GM23248 (cell line): ENCODE results near the gene UTS2.

Source experiments
- EZH2 ChIP-seq: fragments of 200-600 bp; sonication (generic); IDR thresholded peaks from 2 replicates; pipeline ENCODE4 v1.6.1; 2018; ENCODE audit warnings: antibody characterized with exemption, mild to moderate bottlenecking; ENCODE audit not compliant: insufficient read depth, poor library complexity, severe bottlenecking
- EZH2phosphoT487 ChIP-seq: fragments of 200-600 bp; sonication (generic); IDR thresholded peaks from 2 replicates; pipeline ENCODE4 v1.6.1; 2018; ENCODE audit warnings: antibody characterized with exemption, moderate library complexity, mild to moderate bottlenecking, low read depth; ENCODE audit not compliant: insufficient read depth

DNA sequence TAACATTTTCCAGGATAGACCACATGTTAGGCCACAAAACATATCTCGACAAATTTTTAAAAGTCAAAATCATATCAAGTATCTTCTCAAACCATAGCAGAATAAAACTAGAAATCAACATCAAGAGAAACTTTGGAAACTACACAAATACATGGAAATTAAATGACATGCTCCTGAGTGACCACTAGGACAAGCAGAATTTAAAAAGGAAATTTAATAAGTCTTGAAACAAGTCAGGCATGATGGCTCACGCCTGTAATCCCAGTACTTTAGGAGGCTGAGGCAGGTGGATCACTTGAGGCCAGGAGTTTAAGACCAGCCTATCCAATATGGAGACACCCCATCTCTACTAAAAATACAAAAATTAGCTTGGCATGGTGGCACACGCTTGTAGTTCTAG lies 26.4 kb upstream of the UTS2 start:
- TF ChIP-seq EZH2 (no peak), EZH2phosphoT487 (no peak)
